Esophagus muscularis mucosa (tissue), 4 donors: ENCODE measurements around the gene SYNE1. TPM values are rescaled to one million over a fixed set of nuclear protein-coding genes. Genes with fewer than 3 reads are reported as not detected.

Source experiments
- DNase-seq: peaks from one replicate; pipeline ENCODE4 v3.0.0-alpha.2; 2017; ENCODE audit errors: extremely low spot score
- H3K27ac ChIP-seq, 4 donors: fragments of 200-600 bp; sonication (generic); replicated peaks in 1 of 4; 1 replicate in 3 of 4; 2 replicates in 1 of 4; pipeline ENCODE4 v1.5.1; 2016 to 2019; ENCODE audit warnings: mild to moderate bottlenecking in 1 of 4
- H3K27me3 ChIP-seq, 4 donors: fragments of 200-600 bp; sonication (generic); one replicate each; pipeline versions ENCODE4 v1.5.1 to v1.6.0; 2016 to 2019
- H3K36me3 ChIP-seq, 4 donors: fragments of 200-600 bp; sonication (generic); one replicate each; pipeline ENCODE4 v1.5.1; 2016 to 2019
- H3K4me1 ChIP-seq, 4 donors: fragments of 200-600 bp; sonication (generic); one replicate each; pipeline ENCODE4 v1.5.1; 2016 to 2019
- H3K4me3 ChIP-seq, 4 donors: fragments of 200-600 bp; sonication (generic); 1 replicate in 2 of 4; 2 replicates in 2 of 4; pipeline ENCODE4 v1.5.1; 2016 to 2019; ENCODE audit warnings: mild to moderate bottlenecking in 4 of 4, moderate library complexity in 1 of 4
- H3K9me3 ChIP-seq, 4 donors: fragments of 200-600 bp; sonication (generic); 1 replicate in 3 of 4; 2 replicates in 1 of 4; pipeline ENCODE4 v1.5.1; 2016 to 2019
- CTCF ChIP-seq, 3 experiments: fragments of 200-600 bp in 2 of 3; fragments of 450-650 bp in 1 of 3; sonication (generic) in 2 of 3; IDR thresholded peaks; one replicate each; pipeline ENCODE4 v1.5.1; 2017 to 2019; ENCODE audit warnings: antibody characterized with exemption in 3 of 3, mild to moderate bottlenecking in 2 of 3, moderate library complexity in 1 of 3
- EP300 ChIP-seq: sonication (generic); formaldehyde crosslinking; IDR thresholded peaks from one replicate; pipeline ENCODE4 v1.6.1; 2017; ENCODE audit warnings: antibody characterized with exemption
- POLR2A ChIP-seq: fragments of 450-650 bp; IDR thresholded peaks from one replicate; pipeline ENCODE4 v1.6.1; 2017; ENCODE audit warnings: antibody characterized with exemption, moderate library complexity, mild to moderate bottlenecking, low read depth
- POLR2AphosphoS5 ChIP-seq, 2 donors: sonication (generic); formaldehyde crosslinking; IDR thresholded peaks; one replicate each; pipeline ENCODE4 v1.6.1; 2017; ENCODE audit warnings: antibody characterized with exemption in 2 of 2
- WGBS: methylation state at CpG from one replicate; pipeline ENCODE4 v1.1.5; 2018; 5-methylcytosine and 5-hydroxymethylcytosine counted together
- intact Hi-C: fragments of 100-400 bp; cut with DNase I; formaldehyde crosslinking; loops from one replicate; pipeline ENCODE4 v1.15.1; 2023
- total RNA-seq, 4 donors: library from RNA; depleted of rRNA; stranded (reverse); fragments of >200 nt; gene quantifications; one replicate each; pipeline versions ENCODE4 v1.1.0 to v1.2.1, GENCODE V29; 2016

The SYNE1 gene
- total RNA-seq, 4 donors from 2014 or later, result 151 to 196 (median 170) TPM

GRCh38 chr6:152220786-152221185, 416.4 kb downstream of the SYNE1 start:
- peaks cover 0 to 8% (median 4%) of the 10 kb centered on the region in 4 donors for H3K4me1 ChIP-seq
- no peak for TF ChIP-seq CTCF (IDR thresholded peaks at IDR 0.05)
- TF ChIP-seq POLR2A, result no peak
- TF ChIP-seq EP300, result no peak
- TF ChIP-seq POLR2AphosphoS5 (IDR thresholded peaks at IDR 0.05), result no peak
- 50% methylated on average over 4 of the region's 4 CpGs for WGBS
- DNase-seq, result no peak
- no peaks in the 10 kb centered on the region for H3K27me3 ChIP-seq
- H3K4me3 ChIP-seq, result no peak overlapping the region
- peak overlapping the region in 1 of 4 donors; percentile 42 for H3K27ac ChIP-seq
- H3K36me3 ChIP-seq, result peaks cover 54 to 95% (median 83%) of the 10 kb centered on the region in 4 donors
- H3K9me3 ChIP-seq, result peaks cover 0 to 17% (median 15%) of the 10 kb centered on the region in 4 donors
- intact Hi-C loops, result no loop called here

- intact Hi-C loops, result loop anchor here (5.0 kb wide), 1 partner anchor 38 kb away; no protein-coding TSS in a partner anchor
- no peak overlapping the region for H3K4me3 ChIP-seq
- H3K36me3 ChIP-seq, result peaks cover 51 to 97% (median 91%) of the 10 kb centered on the region in 4 donors
Measured at GRCh38 chr6:152218887-152219286, 418.3 kb downstream of the SYNE1 start.

GRCh38 chr6:152212437-152212836, 424.7 kb downstream of the SYNE1 start:
- peaks cover 24 to 96% (median 69%) of the 10 kb centered on the region in 4 donors for H3K36me3 ChIP-seq
- 94% methylated on average over 1 of the region's 1 CpG for WGBS

More at GRCh38 chr6:152218887-152219286, 418.3 kb downstream of the SYNE1 start:
- WGBS, result 98% methylated on average over 3 of the region's 3 CpGs
- no peak for DNase-seq
- Histone ChIP-seq H3K9me3 (peaks cover 0 to 17% (median 15%) of the 10 kb centered on the region in 4 donors), H3K4me1 (no peaks in the 10 kb centered on the region), H3K27me3 (no peaks in the 10 kb centered on the region), H3K27ac (no peak overlapping the region)
- no peak for TF ChIP-seq EP300
- no peak for TF ChIP-seq POLR2AphosphoS5 (IDR thresholded peaks at IDR 0.05)
- TF ChIP-seq POLR2A, result no peak
- no peak for TF ChIP-seq CTCF (IDR thresholded peaks at IDR 0.05)

GRCh38 chr6:152209211-152209610, 428.0 kb downstream of the SYNE1 start:
- TF ChIP-seq POLR2AphosphoS5 (IDR thresholded peaks at IDR 0.05) (no peak), EP300 (no peak)
- 83% methylated on average over 8 of the region's 8 CpGs for WGBS
- intact Hi-C loops, result loop anchor here (5.0 kb wide), 1 partner anchor 58 kb away; no protein-coding TSS in a partner anchor
- peaks cover 34 to 99% (median 72%) of the 10 kb centered on the region in 4 donors for H3K36me3 ChIP-seq
- H3K27me3 ChIP-seq, result no peaks in the 10 kb centered on the region
- H3K27ac ChIP-seq, result no peak overlapping the region
- peaks cover 0 to 11% (median 6%) of the 10 kb centered on the region in 4 donors for H3K4me1 ChIP-seq
- no peak for DNase-seq
- H3K9me3 ChIP-seq, result no peaks in the 10 kb centered on the region
- no peak overlapping the region for H3K4me3 ChIP-seq

More at GRCh38 chr6:152212437-152212836, 424.7 kb downstream of the SYNE1 start:
- intact Hi-C loops, result no loop called here
- H3K4me1 ChIP-seq, result peaks cover 0 to 11% (median 2%) of the 10 kb centered on the region in 4 donors
- H3K27me3 ChIP-seq, result no peaks in the 10 kb centered on the region
- no peak overlapping the region for H3K4me3 ChIP-seq
- no peak for DNase-seq
- no peak overlapping the region for H3K27ac ChIP-seq
- H3K9me3 ChIP-seq, result no peaks in the 10 kb centered on the region
- no peak for TF ChIP-seq POLR2A
- no peak for TF ChIP-seq POLR2AphosphoS5 (IDR thresholded peaks at IDR 0.05)
- TF ChIP-seq CTCF (IDR thresholded peaks at IDR 0.05), result no peak
- TF ChIP-seq EP300, result no peak

- Histone ChIP-seq H3K9me3 (no peaks in the 10 kb centered on the region), H3K4me3 (no peak overlapping the region), H3K4me1 (peaks cover 0 to 11% (median 6%) of the 10 kb centered on the region in 4 donors), H3K27me3 (no peaks in the 10 kb centered on the region), H3K27ac (no peak overlapping the region), H3K36me3 (peaks cover 30 to 99% (median 69%) of the 10 kb centered on the region in 4 donors)
- no peak for DNase-seq
- intact Hi-C loops, result loop anchor here (5.0 kb wide), 1 partner anchor 59 kb away; no protein-coding TSS in a partner anchor
- 89% methylated on average over 12 of the region's 12 CpGs for WGBS
- no peak for TF ChIP-seq EP300
- TF ChIP-seq CTCF (IDR thresholded peaks at IDR 0.05), result no peak
- TF ChIP-seq POLR2AphosphoS5 (IDR thresholded peaks at IDR 0.05), result no peak
- TF ChIP-seq POLR2A, result no peak
Measured at GRCh38 chr6:152207915-152208714, 429.0 kb downstream of the SYNE1 start.
